Measurements from ENCODE around the gene PAK5.
A peak's percentile ranks its signal among the peaks of the same experiment; 100 is the strongest.

Gene PAK5

GRCh38 chr20:9507544-9508239 lies 331.2 kb downstream of the PAK5 start:
- TF ChIP-seq CTCF (IDR thresholded peaks at IDR 0.05; ENCODE audit: low read depth, low read length), result no peak

GRCh38 chr20:9506964-9507369 lies 331.9 kb downstream of the PAK5 start:
- no peak for DNase-seq (ENCODE audit: extremely low read depth, low read depth)
- TF ChIP-seq CTCF (IDR thresholded peaks at IDR 0.05; ENCODE audit: low read depth, low read length), result no peak

More at GRCh38 chr20:9507544-9508239, 331.2 kb downstream of the PAK5 start:
- DNase-seq (ENCODE audit: extremely low read depth, low read depth), result no peak

GRCh38 chr20:9506280-9506821 lies 332.5 kb downstream of the PAK5 start:
- no peak for DNase-seq (ENCODE audit: extremely low read depth, low read depth)
- TF ChIP-seq CTCF (IDR thresholded peaks at IDR 0.05; ENCODE audit: low read depth, low read length), result no peak

GRCh38 chr20:9503526-9504245 lies 335.2 kb downstream of the PAK5 start:
- DNase-seq (ENCODE audit: extremely low read depth, low read depth), result peak; percentile 25
- TF ChIP-seq CTCF (IDR thresholded peaks at IDR 0.05; ENCODE audit: low read depth, low read length), result peak; percentile 33

- TF ChIP-seq CTCF (IDR thresholded peaks at IDR 0.05; ENCODE audit: low read depth, low read length), result no peak
- no peak for DNase-seq (ENCODE audit: extremely low read depth, low read depth)
These were observed 337.4 kb downstream of the PAK5 start for GRCh38 chr20:9501473-9501872.

- TF ChIP-seq CTCF (IDR thresholded peaks at IDR 0.05; ENCODE audit: low read depth, low read length), result no peak
- DNase-seq (ENCODE audit: extremely low read depth, low read depth), result no peak
These were observed 338.8 kb downstream of the PAK5 start for GRCh38 chr20:9500121-9500520.

All from AG09319 (cell line).